ENCODE results near the gene ZBP1. TPM values are rescaled to one million over a fixed set of nuclear protein-coding genes. Genes with fewer than 3 reads are reported as not detected.

Gene ZBP1
- polyA plus RNA-seq, 1 of the 3 experiments (the other 2 are of a cell fraction) = not detected

GRCh38 chr20:57664476-57664875 lies 44.2 kb upstream of the ZBP1 start:
- H4K20me1 ChIP-seq (ENCODE audit: insufficient read depth) = peaks cover 87% of the 10 kb centered on the region
- H3K4me2 ChIP-seq = no peak overlapping the region
- ChIA-PET CTCF (interaction anchor here (1.0 to 1.4 kb wide), 3 partner anchors 16 to 515 kb away, joined by 3 read pairs; no protein-coding TSS in a partner anchor), POLR2A (no interaction called here)
- H3F3A ChIP-seq (replicated peaks; ENCODE audit: insufficient read depth) = no peaks in the 10 kb centered on the region
- WGBS (ENCODE audit: low lambda C conversion rate) = 91% methylated on average over 19 of the region's 20 CpGs
- H2AFZ ChIP-seq (ENCODE audit: low read depth) = no peak overlapping the region
- H3K9me2 ChIP-seq = no peaks in the 10 kb centered on the region
- no peaks in the 10 kb centered on the region for H3K9me3 ChIP-seq
- no peak overlapping the region for H3K4me3 ChIP-seq (ENCODE audit: low read depth in 2 of 2, low read length in 1 of 2)
- TF ChIP-seq CHD2 (IDR thresholded peaks at IDR 0.05; ENCODE audit: low read length, partially characterized antibody) (no peak), NFIC (IDR thresholded peaks at IDR 0.05; ENCODE audit: borderline replicate concordance) (no peak), USF1 (IDR thresholded peaks at IDR 0.05; ENCODE audit: borderline replicate concordance, low read depth) (no peak), RAD21 (IDR thresholded peaks at IDR 0.05; ENCODE audit: low read length) (no peak), RXRA (IDR thresholded peaks at IDR 0.05; ENCODE audit: borderline replicate concordance, low read depth) (no peak)
- peaks cover 0 to under 1% of the 10 kb centered on the region in 2 experiments for H3K36me3 ChIP-seq (replicated peaks in 1 of 2; ENCODE audit: control insufficient read depth in 1 of 2, insufficient read depth in 2 of 2, low read length in 1 of 2)
- H3K9ac ChIP-seq = no peak overlapping the region
- no peak for DNase-seq
- H3K79me2 ChIP-seq (ENCODE audit: insufficient read depth) = peaks cover 81% of the 10 kb centered on the region
- no peak overlapping the region; a peak in 1 of 4 replicates for H3K27ac ChIP-seq (ENCODE audit: low read depth in 2 of 2, low read length in 1 of 2)
- H3K4me1 ChIP-seq (ENCODE audit: control insufficient read depth in 1 of 2, insufficient read depth in 2 of 2, low read depth in 1 of 2, low read length in 1 of 2) = peaks cover 0 to 71% of the 10 kb centered on the region in 2 experiments; a peak in 2 of 4 replicates
- H3K27me3 ChIP-seq (ENCODE audit: insufficient read depth) = no peaks in the 10 kb centered on the region

DNA sequence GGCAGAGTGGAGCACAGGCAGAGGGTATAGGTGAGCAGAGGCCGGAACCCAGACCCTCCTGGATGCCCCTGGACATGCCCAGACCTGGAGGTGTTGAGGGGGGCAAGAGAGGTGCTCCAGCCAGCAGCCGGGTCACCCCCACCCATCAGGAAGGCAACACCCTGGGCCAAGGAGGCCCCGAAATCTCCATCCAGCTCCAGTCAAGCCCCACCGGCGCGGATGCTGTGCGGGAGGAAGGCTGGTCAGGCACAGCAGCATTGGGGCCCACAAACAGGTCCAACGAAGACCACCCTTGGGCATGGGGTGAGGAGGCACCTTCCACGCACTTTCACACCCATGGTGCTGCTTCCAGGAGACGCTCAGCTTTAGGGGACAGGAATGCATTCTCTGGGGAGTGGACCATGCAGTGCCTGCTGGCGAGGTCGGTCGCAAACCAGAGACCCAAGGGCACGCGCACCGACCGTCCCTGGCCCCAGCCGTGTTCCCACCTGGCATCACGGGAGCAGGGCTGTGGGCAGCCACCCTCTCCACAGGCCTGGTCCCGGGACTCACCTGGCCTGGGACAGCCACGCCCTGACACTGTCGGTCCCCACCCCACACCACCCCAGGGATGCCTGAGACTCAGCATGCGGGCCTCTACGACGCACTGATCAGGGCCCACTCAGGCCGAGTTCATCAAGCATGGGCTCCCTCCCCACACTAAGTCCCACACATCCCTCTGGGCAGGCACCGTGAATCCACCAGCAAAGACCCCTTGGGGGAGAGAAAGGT lies 43.6 kb upstream of the ZBP1 start:
- Histone ChIP-seq H3K9me2 (no peaks in the 10 kb centered on the region), H4K20me1 (ENCODE audit: insufficient read depth) (peaks cover 85% of the 10 kb centered on the region), H3F3A (replicated peaks; ENCODE audit: insufficient read depth) (no peaks in the 10 kb centered on the region), H3K27ac (ENCODE audit: low read depth in 2 of 2, low read length in 1 of 2) (no peak overlapping the region; a peak in 1 of 4 replicates), H3K4me2 (no peak overlapping the region), H3K36me3 (replicated peaks in 1 of 2; ENCODE audit: control insufficient read depth in 1 of 2, insufficient read depth in 2 of 2, low read length in 1 of 2) (peaks cover 0 to 6% of the 10 kb centered on the region in 2 experiments), H3K9ac (no peak overlapping the region), H3K4me1 (ENCODE audit: control insufficient read depth in 1 of 2, insufficient read depth in 2 of 2, low read depth in 1 of 2, low read length in 1 of 2) (peaks cover 0 to 73% of the 10 kb centered on the region in 2 experiments; a peak in 2 of 4 replicates), H3K79me2 (ENCODE audit: insufficient read depth) (peaks cover 76% of the 10 kb centered on the region), H3K27me3 (ENCODE audit: insufficient read depth) (no peaks in the 10 kb centered on the region), H2AFZ (ENCODE audit: low read depth) (no peak overlapping the region), H3K4me3 (ENCODE audit: low read depth in 2 of 2, low read length in 1 of 2) (no peak overlapping the region), H3K9me3 (no peaks in the 10 kb centered on the region)
- ChIA-PET POLR2A (no interaction called here), CTCF (interaction anchor here (1.1 kb wide), 1 partner anchor 516 kb away, joined by 3 read pairs; no protein-coding TSS in a partner anchor)
- WGBS (ENCODE audit: low lambda C conversion rate) = 83% methylated on average over 2 of the region's 27 CpGs
- DNase-seq = no peak
- TF ChIP-seq, protein P1, sequence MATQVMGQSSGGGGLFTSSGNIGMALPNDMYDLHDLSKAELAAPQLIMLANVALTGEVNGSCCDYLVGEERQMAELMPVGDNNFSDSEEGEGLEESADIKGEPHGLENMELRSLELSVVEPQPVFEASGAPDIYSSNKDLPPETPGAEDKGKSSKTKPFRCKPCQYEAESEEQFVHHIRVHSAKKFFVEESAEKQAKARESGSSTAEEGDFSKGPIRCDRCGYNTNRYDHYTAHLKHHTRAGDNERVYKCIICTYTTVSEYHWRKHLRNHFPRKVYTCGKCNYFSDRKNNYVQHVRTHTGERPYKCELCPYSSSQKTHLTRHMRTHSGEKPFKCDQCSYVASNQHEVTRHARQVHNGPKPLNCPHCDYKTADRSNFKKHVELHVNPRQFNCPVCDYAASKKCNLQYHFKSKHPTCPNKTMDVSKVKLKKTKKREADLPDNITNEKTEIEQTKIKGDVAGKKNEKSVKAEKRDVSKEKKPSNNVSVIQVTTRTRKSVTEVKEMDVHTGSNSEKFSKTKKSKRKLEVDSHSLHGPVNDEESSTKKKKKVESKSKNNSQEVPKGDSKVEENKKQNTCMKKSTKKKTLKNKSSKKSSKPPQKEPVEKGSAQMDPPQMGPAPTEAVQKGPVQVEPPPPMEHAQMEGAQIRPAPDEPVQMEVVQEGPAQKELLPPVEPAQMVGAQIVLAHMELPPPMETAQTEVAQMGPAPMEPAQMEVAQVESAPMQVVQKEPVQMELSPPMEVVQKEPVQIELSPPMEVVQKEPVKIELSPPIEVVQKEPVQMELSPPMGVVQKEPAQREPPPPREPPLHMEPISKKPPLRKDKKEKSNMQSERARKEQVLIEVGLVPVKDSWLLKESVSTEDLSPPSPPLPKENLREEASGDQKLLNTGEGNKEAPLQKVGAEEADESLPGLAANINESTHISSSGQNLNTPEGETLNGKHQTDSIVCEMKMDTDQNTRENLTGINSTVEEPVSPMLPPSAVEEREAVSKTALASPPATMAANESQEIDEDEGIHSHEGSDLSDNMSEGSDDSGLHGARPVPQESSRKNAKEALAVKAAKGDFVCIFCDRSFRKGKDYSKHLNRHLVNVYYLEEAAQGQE (IDR thresholded peaks at IDR 0.05; ENCODE audit: low read depth, low read length) = no peak
- TF ChIP-seq MXI1 (IDR thresholded peaks at IDR 0.05; ENCODE audit: low read depth, low read length) (no peak), YY1 (IDR thresholded peaks at IDR 0.05; ENCODE audit: low read depth) (no peak), ZBTB33 (IDR thresholded peaks at IDR 0.05; ENCODE audit: borderline replicate concordance, low read depth) (no peak), NFIC (IDR thresholded peaks at IDR 0.05; ENCODE audit: borderline replicate concordance) (no peak), JUND (IDR thresholded peaks at IDR 0.05) (no peak)
- TF ChIP-seq, protein P2, sequence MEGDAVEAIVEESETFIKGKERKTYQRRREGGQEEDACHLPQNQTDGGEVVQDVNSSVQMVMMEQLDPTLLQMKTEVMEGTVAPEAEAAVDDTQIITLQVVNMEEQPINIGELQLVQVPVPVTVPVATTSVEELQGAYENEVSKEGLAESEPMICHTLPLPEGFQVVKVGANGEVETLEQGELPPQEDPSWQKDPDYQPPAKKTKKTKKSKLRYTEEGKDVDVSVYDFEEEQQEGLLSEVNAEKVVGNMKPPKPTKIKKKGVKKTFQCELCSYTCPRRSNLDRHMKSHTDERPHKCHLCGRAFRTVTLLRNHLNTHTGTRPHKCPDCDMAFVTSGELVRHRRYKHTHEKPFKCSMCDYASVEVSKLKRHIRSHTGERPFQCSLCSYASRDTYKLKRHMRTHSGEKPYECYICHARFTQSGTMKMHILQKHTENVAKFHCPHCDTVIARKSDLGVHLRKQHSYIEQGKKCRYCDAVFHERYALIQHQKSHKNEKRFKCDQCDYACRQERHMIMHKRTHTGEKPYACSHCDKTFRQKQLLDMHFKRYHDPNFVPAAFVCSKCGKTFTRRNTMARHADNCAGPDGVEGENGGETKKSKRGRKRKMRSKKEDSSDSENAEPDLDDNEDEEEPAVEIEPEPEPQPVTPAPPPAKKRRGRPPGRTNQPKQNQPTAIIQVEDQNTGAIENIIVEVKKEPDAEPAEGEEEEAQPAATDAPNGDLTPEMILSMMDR (IDR thresholded peaks at IDR 0.05) = no peak
- TF ChIP-seq, protein P3, sequence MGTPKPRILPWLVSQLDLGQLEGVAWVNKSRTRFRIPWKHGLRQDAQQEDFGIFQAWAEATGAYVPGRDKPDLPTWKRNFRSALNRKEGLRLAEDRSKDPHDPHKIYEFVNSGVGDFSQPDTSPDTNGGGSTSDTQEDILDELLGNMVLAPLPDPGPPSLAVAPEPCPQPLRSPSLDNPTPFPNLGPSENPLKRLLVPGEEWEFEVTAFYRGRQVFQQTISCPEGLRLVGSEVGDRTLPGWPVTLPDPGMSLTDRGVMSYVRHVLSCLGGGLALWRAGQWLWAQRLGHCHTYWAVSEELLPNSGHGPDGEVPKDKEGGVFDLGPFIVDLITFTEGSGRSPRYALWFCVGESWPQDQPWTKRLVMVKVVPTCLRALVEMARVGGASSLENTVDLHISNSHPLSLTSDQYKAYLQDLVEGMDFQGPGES (IDR thresholded peaks at IDR 0.05; ENCODE audit: low read depth, low read length) = no peak
